HG02610 (cell line): Measurements from ENCODE around the gene SLC29A1.

Experiments used
- ATAC-seq: cut with Tn5 transposase; IDR thresholded peaks from one replicate; pipeline ENCODE4 v1.9.1; 2021; ENCODE audit warnings: mild to moderate bottlenecking, moderate library complexity; ENCODE audit not compliant: unreplicated experiment

The SLC29A1 gene

DNA sequence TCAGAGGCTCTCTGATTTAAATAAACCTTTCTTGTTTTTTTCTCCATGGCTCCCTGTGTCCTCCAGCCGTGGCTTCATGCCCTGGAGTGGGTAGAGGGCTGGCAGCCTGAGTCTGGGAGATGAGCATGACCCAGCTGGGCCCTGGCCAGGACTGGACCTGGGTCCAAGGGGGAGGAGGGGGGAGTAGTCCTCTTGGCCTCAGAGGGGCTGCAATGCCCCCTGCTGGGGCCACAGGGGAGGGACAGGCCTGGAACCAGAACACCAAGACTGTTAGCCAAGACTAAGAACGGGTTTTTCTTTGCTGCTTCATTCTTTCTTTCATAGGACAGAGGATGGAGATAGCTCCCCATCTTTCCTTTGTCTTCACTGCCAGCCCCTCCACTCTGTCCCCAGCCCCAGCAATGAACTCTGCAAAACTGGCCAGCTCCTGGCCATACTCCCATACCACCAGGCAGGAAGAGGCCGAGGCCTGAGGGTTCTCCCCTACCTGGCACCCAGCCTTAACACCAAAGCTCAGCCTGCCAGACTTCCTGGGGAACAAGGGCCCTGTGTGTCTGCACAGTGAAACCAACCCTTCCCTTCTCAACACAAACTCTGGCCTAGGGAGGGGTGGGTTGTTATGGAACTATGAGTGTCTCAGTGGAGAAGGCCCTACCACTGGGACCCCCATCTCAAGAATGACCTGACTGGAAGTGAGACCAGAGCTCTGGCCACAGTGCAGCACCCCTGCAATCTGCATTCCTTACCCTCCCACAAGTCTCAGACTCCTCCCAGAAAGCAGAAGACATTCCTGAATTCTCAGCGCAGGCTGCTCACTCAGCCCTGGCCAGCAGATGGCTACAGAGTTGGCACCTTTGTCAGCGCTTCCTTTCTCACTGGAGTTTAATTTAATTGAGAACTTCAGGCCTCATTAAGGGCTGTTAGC is 11.0 kb downstream of the SLC29A1 start:
- ATAC-seq = no peak

DNA sequence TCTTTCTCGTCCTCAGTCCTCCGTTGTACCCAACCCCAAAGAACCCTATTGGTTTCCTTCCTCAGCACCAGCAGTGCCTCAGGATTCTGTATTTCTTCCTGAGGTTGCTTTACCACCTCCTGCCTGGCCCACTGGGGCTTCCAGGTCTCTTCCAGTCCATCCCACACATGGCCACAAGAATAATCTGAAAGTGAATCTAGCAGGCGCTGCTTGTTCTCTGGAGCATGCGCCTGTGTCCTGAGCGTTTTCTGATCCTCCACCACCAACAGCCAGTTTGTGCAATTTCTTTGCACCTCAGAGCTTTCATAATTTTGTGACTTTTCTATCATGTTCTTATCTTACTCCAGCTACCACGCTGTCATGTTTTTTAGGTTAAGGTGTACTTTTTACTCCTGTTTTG is 11.9 kb downstream of the SLC29A1 start:
- ATAC-seq = no peak

DNA sequence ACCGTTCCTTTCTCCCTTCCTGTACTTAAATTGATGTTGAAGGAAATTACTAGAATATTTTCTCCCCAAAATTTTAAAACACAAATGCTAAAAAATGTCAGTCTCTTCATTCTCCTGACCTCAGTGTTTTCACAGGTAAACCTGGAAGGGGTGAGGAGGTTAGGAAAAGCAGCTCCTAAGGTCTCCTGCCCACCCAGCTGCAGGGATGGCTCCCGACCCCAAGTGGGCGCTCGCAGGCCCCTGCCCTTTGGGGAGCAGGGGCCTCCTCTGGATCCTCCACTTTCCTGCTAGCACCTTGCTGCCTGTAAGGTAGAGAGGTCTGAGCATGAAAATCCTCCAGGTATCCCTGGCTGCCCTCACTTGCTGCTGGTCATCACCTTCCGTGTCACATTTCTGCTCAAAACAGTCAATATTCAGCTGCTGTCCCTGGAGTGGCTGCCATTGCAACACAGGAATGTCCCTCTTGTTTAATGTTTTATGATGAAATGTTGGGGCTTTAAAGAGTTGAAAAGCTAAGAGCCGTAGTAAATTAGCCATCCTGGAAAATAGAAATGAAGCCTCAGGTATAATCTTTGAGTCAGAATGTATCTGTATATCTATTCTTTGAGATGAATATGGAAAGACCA is 12.6 kb downstream of the SLC29A1 start:
- no peak for ATAC-seq

DNA sequence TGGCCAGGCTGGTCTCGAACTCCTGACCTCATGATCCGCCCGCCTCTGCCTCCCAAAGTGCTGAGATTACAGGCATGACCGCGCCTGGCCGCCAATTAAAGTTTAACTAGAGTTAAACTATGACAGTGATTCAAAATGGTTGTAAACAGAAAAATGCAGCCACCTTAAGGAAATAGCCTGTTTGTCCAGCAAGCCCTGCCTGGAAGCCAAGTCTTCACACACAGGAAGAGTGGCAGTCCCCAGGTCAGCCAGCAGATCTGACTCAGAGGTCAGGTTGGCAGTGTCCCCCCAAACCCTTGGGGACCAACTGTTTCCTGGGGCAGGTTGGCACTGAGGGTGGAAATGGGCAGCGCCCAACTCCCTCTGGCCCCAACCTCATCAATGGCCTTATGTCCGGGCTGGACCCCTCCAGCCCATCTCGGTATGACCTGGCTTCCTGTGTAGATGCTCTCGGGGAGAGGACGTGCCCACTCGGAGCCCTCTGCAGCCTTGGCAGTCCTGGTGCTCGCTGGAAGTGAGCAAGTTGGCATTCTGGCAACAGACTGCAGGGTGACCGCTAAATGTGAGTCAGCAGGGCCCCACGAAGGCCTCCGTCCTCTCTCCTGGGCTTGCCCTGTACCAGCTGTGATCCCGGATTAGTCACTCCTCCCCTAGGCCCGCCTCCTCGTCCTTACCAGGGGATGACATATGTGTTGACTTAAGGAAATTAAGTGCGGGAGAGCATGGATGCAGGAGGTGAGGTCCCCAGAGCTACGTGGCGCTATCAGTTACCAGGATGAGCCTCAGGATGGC is 13.8 kb downstream of the SLC29A1 start:
- peak; percentile 59 for ATAC-seq

DNA sequence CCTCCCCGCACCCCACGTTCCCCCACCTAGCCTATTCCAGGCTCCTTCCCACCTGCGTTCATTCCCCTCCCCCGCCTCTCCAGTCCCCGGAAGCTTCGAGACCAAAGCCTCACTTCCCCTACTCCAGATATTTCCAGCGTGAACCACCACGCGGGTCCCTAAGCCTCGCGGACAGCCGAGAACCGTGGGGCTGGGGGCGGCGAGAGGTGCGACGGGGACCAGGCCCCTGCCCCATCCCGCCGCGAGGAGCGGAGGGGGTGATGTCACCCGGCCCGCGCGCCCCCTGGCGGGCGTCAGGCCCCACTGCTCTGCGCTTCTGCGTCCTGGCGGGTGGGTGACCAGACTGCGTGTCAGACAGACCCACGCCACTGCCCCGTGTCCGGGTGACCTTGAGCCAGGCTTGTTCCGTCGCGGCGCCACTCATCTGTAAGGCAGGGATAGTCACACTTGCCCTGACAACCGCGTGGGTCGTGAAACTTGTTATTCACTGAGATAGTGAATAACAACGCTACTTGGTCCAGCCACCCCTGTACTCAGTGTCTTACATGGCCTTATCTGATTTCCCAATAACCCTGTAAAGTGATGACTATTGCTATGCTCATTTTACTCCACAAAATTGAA is 14.5 kb downstream of the SLC29A1 start:
- ATAC-seq = peak; percentile 84

DNA sequence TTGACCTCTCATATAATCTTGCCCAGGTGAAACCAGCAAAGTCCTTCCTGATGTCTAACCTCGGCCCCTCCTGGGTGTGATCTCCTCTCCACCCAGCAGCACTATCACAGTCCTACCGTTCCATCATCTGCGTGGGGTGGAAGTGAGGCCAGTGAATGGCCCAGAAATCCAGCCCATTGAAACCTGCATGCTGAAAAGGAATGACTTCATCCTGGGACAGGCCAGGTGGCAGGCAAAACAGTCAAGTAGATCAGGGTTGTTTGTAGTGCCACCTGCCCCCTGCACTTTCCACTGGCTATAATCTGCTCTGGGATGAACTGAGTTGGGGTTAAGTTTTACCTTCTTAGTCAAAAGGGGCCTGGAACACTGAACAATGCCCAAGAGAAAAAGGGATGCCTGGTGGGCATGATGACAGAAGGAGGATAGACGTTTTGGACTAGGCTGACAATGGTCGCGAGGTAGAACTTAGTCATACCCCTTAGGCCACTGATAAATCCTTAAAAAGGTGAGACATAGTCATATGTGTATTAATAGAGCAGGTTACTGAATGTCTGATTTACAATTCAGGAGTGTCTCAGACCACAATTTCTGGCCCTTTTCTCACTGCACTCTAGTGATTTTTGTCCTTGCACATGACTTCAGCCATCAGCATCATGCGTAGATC is 15.4 kb downstream of the SLC29A1 start:
- ATAC-seq = no peak

DNA sequence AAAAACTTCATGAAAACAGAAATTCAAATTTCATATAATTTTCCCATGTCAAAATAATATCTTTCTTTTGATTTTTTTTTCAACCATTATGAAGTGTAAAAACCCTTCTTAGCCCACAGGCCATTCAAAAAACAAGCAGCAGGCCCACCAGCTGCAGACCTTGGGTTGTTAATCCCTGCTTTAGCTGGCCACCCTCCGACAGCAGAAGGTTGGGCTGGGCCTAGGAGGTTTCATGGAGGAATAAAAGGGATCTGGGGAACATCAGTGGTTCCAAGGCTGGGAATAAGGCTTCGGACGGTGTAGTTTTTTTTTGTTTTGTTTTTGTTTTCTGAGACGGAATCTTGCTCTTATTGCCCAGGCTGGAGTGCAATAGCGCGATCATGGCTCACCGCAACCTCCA is 19.9 kb downstream of the SLC29A1 start:
- no peak for ATAC-seq

DNA sequence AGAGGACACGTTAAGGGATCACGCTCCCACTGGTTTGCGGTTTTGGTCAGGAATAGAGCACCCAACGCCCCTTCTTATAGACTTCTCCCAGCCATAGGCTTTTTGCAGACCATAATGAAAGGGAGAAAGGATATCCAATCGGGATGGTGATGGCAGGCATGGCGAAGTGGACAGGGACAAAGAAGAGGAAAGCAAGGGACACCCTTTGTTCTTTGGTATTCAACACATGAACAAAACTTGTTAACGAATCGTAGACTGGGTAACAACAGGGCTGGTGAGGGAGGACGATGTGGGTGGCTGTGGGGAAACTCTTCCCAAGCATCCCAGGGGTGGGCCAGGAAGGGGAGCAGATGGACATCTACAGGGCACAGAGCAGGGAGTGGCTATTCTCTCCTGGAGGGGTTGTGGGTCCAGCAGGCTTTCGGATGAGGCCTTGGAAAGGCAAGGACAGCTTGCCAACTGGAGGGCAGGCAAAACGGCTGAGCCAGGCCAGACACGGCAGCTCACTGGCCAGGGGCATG is 22.1 kb downstream of the SLC29A1 start:
- no peak for ATAC-seq

DNA sequence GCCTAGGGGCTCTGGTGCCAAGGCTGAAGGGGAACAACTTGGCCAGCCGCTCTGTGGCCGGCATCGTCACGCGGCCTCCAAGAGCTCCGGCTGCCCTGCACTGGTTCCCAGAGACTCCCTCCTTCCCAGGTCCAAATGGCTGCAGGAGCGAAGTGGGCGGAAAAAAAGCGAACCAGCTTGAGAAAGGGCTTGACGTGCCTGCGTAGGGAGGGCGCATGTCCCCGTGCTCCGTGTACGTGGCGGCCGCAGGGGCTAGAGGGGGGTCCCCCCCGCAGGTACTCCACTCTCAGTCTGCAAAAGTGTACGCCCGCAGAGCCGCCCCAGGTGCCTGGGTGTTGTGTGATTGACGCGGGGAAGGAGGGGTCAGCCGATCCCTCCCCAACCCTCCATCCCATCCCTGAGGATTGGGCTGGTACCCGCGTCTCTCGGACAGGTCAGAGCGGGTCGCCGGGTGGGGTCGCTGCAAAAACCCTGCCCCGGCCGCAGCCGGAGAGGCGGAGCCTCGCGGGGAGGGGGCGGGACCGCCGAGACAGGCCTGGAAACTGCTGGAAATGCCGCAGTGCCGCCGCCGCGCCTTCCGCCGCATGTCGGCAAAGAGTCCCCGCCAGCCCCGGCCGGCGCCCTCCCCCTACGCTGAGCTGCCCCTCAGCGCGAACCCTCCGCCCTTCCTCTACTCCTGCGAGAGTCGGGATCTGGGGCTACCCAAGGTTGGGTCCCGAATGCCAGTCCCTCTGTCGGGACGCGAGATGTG is 22.7 kb downstream of the SLC29A1 start:
- peak; percentile 47 for ATAC-seq

DNA sequence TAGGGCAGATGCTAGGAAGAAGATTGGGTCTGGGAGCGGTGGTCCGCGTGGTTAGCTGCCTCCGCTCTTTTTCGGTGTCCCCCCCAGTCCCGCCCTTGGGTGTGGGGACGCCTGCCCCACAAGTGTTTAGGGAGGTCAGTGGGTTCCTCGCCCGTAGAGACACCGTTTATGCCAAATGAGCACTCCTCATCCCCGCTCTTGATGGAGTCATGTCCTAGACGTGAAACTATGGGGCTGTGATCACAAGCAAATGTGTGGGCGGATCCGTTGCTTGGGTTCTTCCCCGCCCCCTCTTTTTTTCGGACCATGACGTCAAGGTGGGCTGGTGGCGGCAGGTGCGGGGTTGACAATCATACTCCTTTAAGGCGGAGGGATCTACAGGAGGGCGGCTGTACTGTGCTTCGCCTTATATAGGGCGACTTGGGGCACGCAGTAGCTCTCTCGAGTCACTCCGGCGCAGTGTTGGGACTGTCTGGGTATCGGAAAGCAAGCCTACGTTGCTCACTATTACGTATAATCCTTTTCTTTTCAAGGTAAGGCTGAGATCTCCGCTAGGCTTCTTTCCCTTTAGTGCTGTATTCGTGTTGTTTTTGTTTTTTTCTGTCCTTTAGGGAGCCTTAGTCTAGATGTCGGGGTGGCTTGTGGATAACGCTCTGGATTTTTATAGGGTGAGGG is 23.4 kb downstream of the SLC29A1 start, which contains the start of gene HSP90AB1:
Gene HSP90AB1 (plus strand): TSS at position 439 of the 675 bp plus-strand sequence. CDS start 1,529 bp downstream, outside the sequence.
- ATAC-seq = peak; percentile 57

DNA sequence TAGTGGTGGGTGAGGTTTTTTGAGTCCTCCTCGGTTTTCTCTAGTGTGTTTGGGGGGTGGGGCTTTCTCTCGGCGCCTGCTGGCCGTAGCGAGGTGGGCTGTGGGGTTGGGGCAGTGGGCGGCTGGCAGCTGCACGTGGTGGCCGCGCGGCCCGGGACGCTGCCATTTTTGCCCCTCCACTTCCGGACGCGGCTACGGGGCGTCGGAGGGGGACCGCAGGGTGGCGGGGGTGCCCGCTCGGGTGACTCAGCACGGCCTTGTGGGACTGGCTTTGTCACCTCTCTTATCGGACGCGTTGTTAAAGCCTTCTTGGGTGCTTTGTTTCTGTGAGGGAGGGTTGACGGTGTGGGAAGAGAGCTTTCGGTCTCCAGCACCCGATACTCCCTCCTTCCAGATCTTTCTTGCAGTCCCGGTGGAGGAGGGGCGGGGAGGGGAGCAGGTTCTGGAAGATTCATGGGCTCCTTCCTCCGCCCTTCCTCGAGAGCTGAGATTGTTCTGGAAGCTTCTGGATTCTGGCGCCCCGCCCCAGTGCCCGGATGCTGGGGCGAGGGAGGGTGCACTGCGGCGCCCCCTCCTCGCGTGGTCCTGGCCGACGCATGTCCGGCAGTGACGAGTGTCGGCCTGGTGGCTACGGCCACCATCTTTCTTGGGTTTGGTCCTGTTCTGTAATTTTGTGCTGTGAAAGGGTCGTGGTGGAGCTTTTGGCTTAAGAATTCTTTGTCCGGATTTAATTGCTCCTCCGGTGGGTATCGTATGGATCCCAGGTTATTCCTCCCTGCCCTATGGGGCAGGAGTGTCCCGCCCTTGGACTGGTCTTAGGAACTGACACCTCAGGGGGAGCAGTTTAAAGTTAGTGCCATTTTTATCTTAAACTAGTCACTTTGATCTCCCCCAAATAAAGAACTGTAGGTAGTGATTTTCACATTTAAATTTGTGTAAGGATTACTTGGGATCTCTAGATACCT is 24.2 kb downstream of the SLC29A1 start:
- peak; percentile 25 for ATAC-seq

DNA sequence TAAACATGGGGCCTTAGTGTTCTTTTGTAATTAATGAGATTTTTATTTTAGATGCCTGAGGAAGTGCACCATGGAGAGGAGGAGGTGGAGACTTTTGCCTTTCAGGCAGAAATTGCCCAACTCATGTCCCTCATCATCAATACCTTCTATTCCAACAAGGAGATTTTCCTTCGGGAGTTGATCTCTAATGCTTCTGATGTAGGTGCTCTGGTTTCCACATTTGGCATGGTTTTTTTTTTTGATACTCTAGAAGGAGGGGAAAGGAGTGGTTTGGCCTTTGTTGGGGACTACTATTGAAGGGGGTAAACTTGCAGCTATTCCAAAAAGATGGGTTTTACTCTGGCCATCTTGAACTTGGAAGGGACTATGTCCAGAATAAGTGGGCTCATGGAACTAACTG is 25.2 kb downstream of the SLC29A1 start:
- ATAC-seq = no peak

DNA sequence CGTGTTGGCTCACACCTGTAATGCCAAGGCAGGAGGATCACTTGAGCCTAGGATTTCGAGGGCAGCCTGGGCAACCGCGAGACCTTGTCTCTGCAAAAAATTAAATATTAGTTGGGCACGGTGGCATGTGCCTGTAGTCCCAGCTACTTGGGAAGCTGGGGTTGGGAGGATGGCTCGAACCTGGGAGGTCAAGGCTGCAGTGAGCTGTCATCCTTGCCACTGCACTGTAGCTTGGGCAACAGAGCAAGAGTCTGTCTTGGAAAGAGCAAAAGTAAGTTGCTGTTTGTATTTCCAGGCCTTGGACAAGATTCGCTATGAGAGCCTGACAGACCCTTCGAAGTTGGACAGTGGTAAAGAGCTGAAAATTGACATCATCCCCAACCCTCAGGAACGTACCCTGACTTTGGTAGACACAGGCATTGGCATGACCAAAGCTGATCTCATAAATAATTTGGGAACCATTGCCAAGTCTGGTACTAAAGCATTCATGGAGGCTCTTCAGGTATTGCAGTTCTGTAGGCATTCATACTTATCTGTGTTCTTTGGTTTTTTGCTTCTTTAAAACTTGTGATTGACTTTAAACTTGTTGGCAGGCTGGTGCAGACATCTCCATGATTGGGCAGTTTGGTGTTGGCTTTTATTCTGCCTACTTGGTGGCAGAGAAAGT is 25.8 kb downstream of the SLC29A1 start:
- no peak for ATAC-seq

DNA sequence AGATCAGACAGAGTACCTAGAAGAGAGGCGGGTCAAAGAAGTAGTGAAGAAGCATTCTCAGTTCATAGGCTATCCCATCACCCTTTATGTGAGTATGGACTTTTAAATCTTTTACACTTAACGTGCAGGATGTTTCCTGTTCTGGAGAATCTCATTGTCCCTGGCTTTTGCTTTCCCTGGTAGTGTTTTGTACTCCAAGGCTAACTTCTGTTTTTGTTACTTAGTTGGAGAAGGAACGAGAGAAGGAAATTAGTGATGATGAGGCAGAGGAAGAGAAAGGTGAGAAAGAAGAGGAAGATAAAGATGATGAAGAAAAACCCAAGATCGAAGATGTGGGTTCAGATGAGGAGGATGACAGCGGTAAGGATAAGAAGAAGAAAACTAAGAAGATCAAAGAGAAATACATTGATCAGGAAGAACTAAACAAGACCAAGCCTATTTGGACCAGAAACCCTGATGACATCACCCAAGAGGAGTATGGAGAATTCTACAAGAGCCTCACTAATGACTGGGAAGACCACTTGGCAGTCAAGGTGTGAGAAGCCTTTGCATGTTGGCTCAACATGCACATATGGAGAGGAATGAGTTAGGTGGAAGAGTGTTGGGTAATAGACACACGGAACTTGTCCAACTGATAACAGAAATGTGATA is 26.8 kb downstream of the SLC29A1 start:
- ATAC-seq = no peak

DNA sequence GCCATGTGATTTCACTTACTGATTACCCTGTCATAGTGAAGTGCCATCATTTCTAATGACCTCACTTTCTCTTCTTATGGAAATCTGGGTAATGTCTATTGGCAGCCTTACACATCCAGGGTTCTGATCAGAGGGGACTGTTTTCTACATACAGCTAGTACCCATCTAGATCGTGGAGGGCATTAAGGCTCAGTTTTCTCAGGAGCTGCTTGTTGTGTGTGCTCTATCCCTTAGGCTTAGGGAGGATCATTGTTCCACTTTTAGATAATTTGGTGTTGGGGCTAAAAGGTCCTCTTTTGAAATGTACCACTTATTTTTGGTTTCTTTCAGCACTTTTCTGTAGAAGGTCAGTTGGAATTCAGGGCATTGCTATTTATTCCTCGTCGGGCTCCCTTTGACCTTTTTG is 27.3 kb downstream of the SLC29A1 start:
- ATAC-seq = no peak
